Stimulated activated CD4-positive, alpha-beta T cell treated with anti-CD3 and anti-CD28 coated beads, Interleukin-1b, Interleukin-23, amount 100 ng/mL, for 48 hours (primary cell): ENCODE results near the gene MASP1.

Source experiments
- DNase-seq: peaks from one replicate; pipeline ENCODE4 v3.0.0-alpha.2; 2020

The MASP1 gene

DNA sequence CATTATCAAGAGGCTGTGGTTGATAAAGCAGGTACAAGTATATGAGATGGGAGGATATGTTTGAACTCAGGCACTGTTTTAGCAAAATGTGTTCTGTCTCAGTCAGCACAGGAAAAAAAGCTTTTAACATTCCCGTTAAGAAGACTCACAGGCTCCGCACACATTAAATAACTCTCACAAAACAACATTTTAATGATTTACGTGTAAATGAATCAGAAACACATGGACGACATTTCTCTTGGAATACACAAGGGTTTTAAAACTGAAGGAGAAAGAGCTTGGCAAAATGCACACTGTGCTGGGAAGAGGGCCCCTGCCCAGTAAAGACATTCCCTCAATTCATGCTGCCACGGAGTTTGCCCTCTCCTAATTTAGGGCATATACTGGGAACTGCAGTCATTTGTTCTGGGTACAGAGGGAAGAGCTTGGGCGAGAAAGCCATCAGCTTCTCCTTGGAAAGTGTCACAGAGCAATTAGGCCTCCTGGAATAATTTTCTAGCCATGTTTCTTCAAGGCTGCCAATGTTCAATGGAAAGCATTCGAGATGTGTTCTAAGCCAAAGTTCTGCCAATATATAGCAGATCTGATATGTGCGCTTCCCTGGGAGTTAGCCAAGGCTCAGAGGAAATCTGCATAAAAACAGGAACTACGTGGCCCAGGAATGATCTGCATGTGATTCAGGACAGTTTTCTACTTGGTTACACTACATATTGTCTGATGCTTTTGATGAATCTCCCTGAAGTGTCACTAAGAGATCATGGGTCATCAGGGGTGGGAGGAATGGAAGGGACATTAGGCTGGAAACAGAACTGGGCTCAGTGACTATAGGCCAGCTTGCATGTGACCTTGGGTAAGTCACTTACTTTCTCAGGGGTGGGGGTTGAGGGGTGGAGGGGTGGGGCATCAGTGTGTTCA lies 2.2 kb upstream of the MASP1 start:
- no peak for DNase-seq

DNA sequence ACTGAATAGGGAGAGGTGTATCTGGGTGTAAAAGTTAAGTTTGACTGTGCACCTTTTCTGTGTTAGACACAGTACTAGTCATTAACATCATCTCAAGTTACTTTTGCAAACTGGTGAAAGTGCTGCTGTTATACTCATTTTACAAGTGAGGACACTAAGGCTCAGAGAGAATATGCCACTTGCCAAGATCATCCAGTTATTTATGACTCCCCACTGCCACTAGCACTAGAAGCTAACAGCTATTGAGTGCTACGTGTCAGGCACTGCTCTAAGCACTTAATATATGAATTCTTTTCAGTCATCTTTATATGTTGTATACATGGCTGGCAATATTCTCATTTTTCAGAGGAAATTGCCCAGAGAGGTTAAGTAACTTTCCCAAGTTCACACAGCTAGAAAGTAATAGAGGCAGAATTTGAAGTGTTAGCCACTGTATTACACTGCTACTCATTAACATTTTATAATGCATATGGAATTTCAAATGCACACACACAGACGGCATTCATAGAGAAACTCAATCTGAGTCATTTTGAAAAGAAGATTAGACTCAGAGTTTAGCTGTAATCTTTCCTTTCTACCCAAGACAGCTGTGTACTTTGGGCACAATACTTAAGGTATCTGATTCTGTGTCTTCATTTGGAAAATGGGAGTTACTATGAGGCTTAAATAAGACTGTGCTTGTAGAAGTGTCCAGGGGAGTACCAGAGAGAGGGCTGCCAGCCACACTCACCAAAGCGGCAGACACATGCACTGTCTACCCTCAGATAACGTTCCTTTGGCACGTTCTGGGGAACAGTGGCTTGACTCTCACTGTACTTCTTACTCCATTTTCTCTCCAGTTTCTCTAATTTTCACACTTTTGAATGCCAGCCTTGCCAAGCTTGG lies 1.3 kb upstream of the MASP1 start:
- no peak for DNase-seq

DNA sequence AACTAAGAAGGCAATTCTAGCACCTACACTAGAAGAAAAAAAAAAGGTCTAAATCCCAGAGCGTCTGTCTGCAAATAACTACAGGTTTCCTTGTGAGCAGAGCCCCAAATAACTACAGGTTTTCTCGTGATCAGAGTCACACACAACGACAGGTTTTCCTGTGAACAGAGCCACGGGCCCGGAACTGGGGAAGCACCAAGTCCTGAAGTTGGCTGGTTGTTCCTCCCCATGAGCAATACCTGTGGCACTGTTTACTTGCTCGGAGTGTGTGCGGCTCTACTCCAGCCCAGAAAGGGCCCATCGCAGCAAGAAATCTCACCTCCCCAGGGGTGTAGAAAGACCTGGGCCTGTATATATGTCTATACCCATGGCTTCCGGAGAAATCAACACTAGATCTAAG lies 644 bp upstream of the MASP1 start:
- no peak for DNase-seq

DNA sequence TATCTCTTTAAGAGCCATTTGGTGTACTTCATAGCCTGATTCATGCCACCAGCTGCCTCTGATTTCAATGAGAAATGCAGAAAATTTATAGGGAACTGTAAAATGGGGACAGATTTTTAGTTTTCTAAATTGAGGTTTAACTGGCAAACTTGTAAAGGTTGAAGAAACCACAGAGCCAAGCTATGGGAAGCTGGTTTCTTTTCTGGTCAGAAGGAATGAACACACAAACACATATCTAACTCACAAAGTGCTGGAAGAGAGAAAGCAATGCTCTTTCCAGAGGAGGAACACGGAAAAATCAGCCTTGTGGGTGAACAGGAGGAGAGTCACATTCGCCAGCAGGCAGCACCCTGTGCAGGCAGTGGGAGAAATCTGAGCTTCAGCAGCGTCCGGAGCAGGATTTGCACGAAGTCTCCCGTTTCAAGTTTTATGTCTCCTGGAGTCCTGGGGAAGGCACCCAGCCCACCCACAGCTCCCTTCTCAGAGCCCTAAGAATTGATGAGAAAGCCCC lies 481 bp downstream of the MASP1 start:
- no peak for DNase-seq

- DNase-seq = no peak
Measured at GRCh38 chr3:187290503-187290902, 1.0 kb downstream of the MASP1 start.

DNA sequence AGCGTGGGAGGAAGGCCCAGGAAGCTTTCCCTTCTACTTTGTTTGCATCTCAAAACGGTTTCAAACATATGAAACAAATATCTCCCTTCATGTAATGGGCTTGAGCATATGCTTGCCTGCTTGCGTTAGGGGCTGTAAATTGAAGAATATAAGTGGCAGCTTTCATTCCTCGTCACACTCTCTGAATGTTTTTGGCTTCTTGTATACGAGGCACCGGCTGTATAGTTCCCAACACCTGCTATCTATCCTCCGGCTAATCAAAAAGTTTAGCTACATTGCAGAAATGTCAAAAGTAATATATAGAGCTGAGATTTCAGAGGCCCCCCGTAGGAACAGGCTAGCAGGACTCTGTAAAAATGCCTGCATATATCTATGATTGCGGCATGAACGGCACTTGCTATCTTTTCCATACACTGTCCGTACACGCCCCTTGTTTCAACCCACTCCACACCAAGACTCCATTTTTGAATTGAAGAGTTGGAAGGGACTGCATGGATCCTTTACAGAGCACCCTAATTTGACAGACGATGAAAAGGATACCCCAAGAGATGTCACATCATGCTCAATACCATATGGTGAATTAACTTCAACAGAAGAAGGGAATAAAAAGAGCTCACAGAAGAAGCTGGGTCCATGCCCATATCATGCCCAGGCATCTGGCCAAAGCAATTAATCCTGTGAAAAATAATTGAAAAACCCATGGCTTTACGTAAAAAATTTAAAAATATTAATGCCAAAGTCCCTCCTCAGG lies 2.5 kb downstream of the MASP1 start:
- DNase-seq = no peak

GRCh38 chr3:187288131-187288854 lies 3.2 kb downstream of the MASP1 start:
- DNase-seq = no peak

- DNase-seq = no peak
Measured at GRCh38 chr3:187287256-187287655, 4.3 kb downstream of the MASP1 start.

- DNase-seq = no peak
Measured at GRCh38 chr3:187286467-187287059, 5.0 kb downstream of the MASP1 start.

DNA sequence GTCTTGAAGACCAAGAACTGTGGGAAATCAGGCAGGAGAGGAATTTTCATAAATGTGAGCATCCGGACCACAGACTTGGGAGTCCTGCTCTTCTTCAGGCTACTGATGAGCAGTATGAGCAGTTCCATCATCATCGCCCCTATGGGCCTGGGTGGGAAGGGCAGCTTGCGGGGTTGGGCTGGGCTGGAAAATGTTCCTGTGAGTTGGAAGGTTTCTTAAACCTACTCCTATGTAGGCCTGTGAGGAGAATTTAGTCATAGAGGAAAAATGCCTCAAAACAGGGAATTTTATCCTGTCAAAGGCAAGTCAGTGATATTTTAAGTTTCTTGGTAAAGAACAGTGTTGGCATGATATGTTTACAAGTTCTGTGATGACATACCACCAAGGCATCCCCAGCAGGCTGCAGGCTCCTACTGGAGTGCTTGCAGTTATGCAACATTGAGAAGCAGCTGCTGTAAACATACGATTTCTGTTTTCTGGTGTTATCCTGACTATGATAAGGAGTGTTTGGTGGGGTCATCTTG lies 10.3 kb downstream of the MASP1 start:
- DNase-seq = no peak

DNA sequence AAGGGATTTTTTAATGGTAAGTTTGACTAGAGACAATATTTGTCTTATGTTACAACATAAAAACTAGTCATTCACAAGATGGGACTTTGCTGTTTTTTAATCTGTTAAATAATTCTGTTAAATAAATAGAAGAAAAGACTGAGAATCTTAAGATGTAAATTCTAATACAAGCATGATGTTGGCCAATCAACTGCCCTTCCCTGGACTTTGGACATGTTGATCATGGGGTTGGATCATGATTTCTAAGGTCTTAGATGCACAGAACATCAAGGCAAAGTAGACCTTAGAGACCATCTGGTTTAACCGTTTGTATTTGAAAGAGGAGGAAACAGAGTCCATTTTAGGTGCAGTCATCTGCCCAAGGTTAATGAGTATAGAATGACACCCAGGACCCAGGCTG lies 10.9 kb downstream of the MASP1 start:
- no peak for DNase-seq

DNA sequence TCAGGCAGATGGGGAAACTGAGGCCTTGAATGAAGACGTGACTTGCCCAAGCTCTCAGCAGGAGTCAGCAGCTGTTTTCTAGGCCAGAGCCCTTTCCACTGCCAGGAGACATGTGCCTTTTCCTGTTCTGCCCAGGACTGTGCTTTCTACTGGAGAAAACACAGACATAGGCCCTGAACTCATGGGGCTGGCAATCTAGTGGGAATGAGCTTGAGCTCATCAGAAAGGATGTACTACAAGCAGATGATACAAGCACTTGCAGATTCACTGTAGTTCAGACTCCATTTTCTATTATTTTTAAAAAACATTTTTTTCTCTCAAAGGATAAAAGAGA lies 14.4 kb downstream of the MASP1 start:
- DNase-seq = no peak

DNA sequence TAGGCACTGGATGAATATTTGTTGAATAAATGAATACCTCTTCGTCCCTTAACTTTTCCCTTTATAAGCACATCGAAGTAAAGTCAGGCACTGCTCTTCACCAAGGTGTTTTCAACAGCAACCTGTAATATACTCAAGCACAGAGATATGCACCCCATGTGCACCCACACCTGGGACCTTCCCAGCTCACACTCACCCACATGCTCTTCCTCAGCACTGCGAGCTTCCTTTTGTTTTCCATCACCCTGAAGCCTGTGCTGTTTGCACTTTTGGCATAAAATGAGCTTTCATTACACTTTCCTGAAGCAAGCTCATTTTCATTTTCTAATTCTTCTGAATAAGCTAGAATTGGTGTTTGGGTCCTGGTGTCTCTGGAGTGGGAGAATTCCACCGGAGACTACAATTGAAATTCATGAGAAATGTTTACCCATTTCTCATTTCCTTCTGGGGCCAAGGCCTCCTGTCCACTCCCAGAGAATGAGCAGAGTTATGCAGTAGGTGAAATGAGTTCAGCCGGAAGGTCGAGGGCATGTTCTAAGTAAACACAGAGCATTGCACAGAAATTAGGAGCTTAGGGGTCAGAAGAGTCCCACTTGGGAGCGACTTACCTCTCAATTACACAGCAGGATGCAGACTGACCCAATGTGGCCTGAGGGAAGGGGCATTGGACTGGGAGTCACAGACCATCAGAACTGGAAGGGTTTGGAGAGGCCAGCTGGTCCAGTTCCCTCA lies 15.0 kb downstream of the MASP1 start:
- DNase-seq = no peak

- no peak for DNase-seq
Measured at GRCh38 chr3:187274977-187275338, 16.6 kb downstream of the MASP1 start.

DNA sequence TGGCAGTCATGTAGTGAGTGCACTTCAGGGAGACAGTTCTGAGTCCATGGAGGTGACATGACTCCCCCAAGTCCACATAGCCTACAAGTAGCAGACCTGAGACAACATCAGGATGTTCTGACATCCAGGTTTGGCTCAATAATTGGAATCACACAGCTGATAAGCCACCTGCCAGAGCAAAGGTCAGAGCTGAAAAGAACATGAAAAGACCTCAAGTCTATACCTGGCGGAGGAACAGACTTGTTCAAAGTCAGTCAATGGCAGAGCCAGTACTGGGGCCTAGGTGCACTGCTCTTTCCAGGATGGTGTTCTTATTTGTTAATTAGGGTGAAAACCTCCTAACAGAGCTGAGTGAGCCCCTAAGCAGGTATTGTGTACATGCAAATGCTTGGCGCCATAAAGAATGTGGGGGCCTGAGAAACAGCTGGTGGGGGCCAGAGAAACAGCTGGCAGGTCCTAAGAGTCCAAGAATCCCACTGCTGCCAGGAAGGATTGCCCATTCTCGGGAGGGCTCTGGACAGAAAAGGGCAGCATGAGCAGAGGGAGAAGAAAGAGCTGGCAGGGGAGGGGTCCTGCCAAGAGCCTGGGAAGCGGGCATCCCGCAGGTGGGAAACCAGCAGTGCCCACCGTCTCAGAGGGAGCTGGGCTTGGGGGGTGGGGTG lies 17.1 kb downstream of the MASP1 start:
- no peak for DNase-seq

DNA sequence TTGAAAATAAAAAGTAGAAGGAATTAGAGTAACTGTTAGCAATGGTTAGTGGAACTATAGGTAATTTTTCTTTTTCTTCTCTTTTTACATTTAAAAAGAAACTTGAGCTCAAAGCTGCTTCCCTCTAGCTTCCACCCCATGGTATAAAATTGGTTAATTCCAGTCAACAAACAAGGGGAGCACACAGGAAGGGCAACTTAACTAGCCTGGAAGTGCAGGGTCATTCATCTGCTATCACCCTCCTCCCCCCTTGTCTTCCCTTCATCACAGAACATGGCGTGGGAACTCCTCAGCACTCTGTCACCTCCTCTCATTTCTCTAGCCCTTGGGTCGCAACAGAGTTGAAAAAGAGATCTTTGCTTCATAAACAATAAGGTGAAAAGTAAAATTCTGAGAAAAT lies 20.0 kb downstream of the MASP1 start:
- DNase-seq = no peak

DNA sequence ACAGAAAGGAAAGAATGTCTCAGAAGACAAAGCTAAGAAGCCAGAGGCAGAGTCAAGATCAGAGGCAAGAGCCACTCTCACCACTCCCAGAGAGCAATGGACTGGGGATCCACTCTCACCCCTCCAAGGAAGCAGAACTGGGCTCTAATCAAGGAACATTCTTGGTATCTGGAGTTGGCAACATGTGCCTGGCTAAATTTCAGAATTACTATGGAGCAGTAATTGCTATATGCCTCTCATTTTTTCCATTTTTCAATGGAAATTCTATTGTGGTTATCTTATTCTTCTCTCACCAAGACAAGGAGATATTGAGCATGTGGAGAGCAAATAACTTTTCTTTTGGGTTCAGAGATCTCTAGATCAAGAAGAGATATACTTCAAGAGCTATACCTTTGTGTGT lies 22.1 kb downstream of the MASP1 start:
- no peak for DNase-seq

DNA sequence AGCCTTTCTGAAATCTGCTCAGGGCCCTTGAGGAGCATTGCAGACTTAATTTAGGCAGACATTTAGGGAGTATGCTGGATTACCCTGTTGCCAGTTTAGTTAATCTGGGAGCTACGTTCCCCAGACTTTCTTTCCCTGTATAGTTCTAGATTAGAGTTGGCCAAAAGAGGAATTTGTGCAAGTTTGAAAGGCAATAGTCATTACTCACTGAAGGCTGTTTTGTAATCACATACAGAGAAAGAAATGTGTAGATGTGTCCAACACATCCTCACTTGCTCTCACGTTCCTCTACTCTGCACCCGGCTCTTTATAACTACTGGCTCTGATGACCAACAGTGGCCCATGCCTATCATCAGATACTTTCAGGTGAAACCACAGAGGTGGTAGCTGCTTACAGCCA lies 24.2 kb downstream of the MASP1 start:
- no peak for DNase-seq

GRCh38 chr3:187266691-187267090 lies 24.8 kb downstream of the MASP1 start:
- DNase-seq = no peak

DNA sequence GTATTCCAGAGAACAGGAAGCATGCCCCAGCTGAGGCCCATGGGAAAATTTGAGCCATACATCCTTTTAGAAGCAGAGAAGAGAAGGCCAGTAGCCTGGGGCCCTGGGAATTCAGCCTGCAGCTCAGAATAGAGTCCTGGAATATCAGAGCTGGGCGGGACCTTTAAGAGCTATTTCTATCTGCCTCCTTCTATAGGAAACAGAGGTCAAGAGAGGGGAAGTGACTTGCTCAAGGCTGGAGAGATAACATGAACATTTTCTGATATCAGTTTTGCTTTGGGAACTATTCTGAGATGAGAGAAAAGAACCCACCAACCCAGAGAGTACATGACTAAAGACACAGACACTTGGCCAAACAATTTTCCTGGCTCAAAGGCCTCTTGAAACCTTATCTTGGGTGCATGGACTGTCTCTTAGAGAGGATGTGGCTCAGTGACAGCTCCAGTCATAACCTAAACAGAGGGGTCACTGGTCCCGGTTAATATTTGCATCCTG lies 26.0 kb downstream of the MASP1 start:
- no peak for DNase-seq
